Neural cell (in vitro differentiated cells): ENCODE data around the gene FLRT2.

Source experiments
- CTCF ChIP-seq: fragments of 450-650 bp; IDR thresholded peaks from 2 replicates; pipeline ENCODE4 v1.5.1; 2014; ENCODE audit warnings: antibody characterized with exemption, mild to moderate bottlenecking, moderate library complexity; ENCODE audit not compliant: poor library complexity, severe bottlenecking
- EP300 ChIP-seq: fragments of 450-650 bp; conservative IDR thresholded peaks from 2 replicates; pipeline ENCODE4 v1.6.1; 2014; ENCODE audit warnings: antibody characterized with exemption, mild to moderate bottlenecking, moderate library complexity; ENCODE audit not compliant: poor library complexity, severe bottlenecking
- EZH2 ChIP-seq: fragments of 200-600, 300-800 bp; shearing (Covaris generic), sonication (generic); IDR thresholded peaks from 2 replicates; pipeline ENCODE4 v1.6.1; 2014; ENCODE audit warnings: antibody characterized with exemption, low read length, borderline replicate concordance, mild to moderate bottlenecking; ENCODE audit not compliant: insufficient read depth, poor library complexity, severe bottlenecking
- MXI1 ChIP-seq: fragments of 450-650 bp; conservative IDR thresholded peaks from 2 replicates; pipeline ENCODE4 v1.6.1; 2014; ENCODE audit warnings: antibody characterized with exemption, mild to moderate bottlenecking; ENCODE audit not compliant: poor library complexity, severe bottlenecking
- POLR2AphosphoS5 ChIP-seq: IDR thresholded peaks from 2 replicates; pipeline ENCODE4 v1.6.1; 2012
- RAD21 ChIP-seq: fragments of 450-650 bp; conservative IDR thresholded peaks from 2 replicates; pipeline ENCODE4 v1.6.1; 2014; ENCODE audit warnings: antibody characterized with exemption, mild to moderate bottlenecking, moderate library complexity
- SMC3 ChIP-seq: fragments of 450-650 bp; conservative IDR thresholded peaks from 2 replicates; pipeline ENCODE4 v1.6.1; 2014; ENCODE audit warnings: antibody characterized with exemption, mild to moderate bottlenecking, moderate library complexity; ENCODE audit not compliant: poor library complexity
- TAF1 ChIP-seq: IDR thresholded peaks from 2 replicates; pipeline ENCODE4 v1.6.1; 2012; ENCODE audit warnings: low read depth

GRCh38 chr14:85549697-85550096, 19.8 kb downstream of the FLRT2 start:
- TF ChIP-seq CTCF: no peak
- TF ChIP-seq EP300: no peak
- TF ChIP-seq POLR2AphosphoS5: no peak
- TF ChIP-seq MXI1: no peak
- no peak for TF ChIP-seq TAF1
- TF ChIP-seq SMC3: no peak
- TF ChIP-seq EZH2: no peak
- TF ChIP-seq RAD21: no peak
